ENCODE data around the gene OSGIN1.

OSGIN1 gene

GRCh38 chr16:83952940-83953795 is at the start of gene OSGIN1:
Gene OSGIN1, plus strand, starts transcription at chr16:83953240. Its CDS starts 4,432 bp downstream, at chr16:83957672.
- H3K9ac ChIP-seq (ENCODE audit: low read depth in 1 of 2, low read length in 2 of 2), result peak within 1 kb of the TSS; percentile 85 to 96
- peaks cover 23 to 27% of the 10 kb centered on the region in 2 donors for H3K4me1 ChIP-seq (ENCODE audit: control insufficient read depth in 2 of 2, insufficient read depth in 2 of 2, low read length in 2 of 2)
- no peaks in the 10 kb centered on the region for H3K9me3 ChIP-seq (ENCODE audit: control insufficient read depth in 2 of 2, low read length in 2 of 2)
- peak within 1 kb of the TSS; percentile 97 to 99 for H3K27ac ChIP-seq (ENCODE audit: low read depth in 2 of 2, low read length in 2 of 2)
- peaks cover 1 to 2% of the 10 kb centered on the region in 2 donors for H3K36me3 ChIP-seq (ENCODE audit: control insufficient read depth in 2 of 2, insufficient read depth in 2 of 2, low read length in 2 of 2)
- H3K27me3 ChIP-seq (ENCODE audit: control insufficient read depth in 2 of 2, insufficient read depth in 2 of 2, low read length in 2 of 2), result no peaks in the 10 kb centered on the region
- peak within 1 kb of the TSS; percentile 77 to 92 for H3K4me3 ChIP-seq (ENCODE audit: low read length in 2 of 2)

GRCh38 chr16:83903751-83904150 is 49.3 kb upstream of the OSGIN1 start:
- Histone ChIP-seq H3K27me3 (ENCODE audit: control insufficient read depth in 2 of 2, insufficient read depth in 2 of 2, low read length in 2 of 2) (no peaks in the 10 kb centered on the region), H3K27ac (ENCODE audit: low read depth in 2 of 2, low read length in 2 of 2) (no peak overlapping the region), H3K4me3 (ENCODE audit: low read length in 2 of 2) (no peak overlapping the region), H3K36me3 (ENCODE audit: control insufficient read depth in 2 of 2, insufficient read depth in 2 of 2, low read length in 2 of 2) (peaks cover 11 to 14% of the 10 kb centered on the region in 2 donors), H3K9ac (ENCODE audit: low read depth in 1 of 2, low read length in 2 of 2) (no peak overlapping the region), H3K9me3 (ENCODE audit: control insufficient read depth in 2 of 2, low read length in 2 of 2) (no peaks in the 10 kb centered on the region), H3K4me1 (ENCODE audit: control insufficient read depth in 2 of 2, insufficient read depth in 2 of 2, low read length in 2 of 2) (peaks cover 7 to 9% of the 10 kb centered on the region in 2 donors)

GRCh38 chr16:83906683-83907082 is 46.4 kb upstream of the OSGIN1 start:
- H3K36me3 ChIP-seq (ENCODE audit: control insufficient read depth in 2 of 2, insufficient read depth in 2 of 2, low read length in 2 of 2), result peaks cover 19 to 33% of the 10 kb centered on the region in 2 donors
- no peak overlapping the region for H3K9ac ChIP-seq (ENCODE audit: low read depth in 1 of 2, low read length in 2 of 2)
- no peaks in the 10 kb centered on the region for H3K4me1 ChIP-seq (ENCODE audit: control insufficient read depth in 2 of 2, insufficient read depth in 2 of 2, low read length in 2 of 2)
- H3K4me3 ChIP-seq (ENCODE audit: low read length in 2 of 2), result no peak overlapping the region
- H3K27me3 ChIP-seq (ENCODE audit: control insufficient read depth in 2 of 2, insufficient read depth in 2 of 2, low read length in 2 of 2), result no peaks in the 10 kb centered on the region
- H3K27ac ChIP-seq (ENCODE audit: low read depth in 2 of 2, low read length in 2 of 2), result no peak overlapping the region
- H3K9me3 ChIP-seq (ENCODE audit: control insufficient read depth in 2 of 2, low read length in 2 of 2), result no peaks in the 10 kb centered on the region

- Histone ChIP-seq H3K27ac (ENCODE audit: low read depth in 2 of 2, low read length in 2 of 2) (no peak overlapping the region), H3K4me1 (ENCODE audit: control insufficient read depth in 2 of 2, insufficient read depth in 2 of 2, low read length in 2 of 2) (no peaks in the 10 kb centered on the region), H3K9me3 (ENCODE audit: control insufficient read depth in 2 of 2, low read length in 2 of 2) (no peaks in the 10 kb centered on the region), H3K36me3 (ENCODE audit: control insufficient read depth in 2 of 2, insufficient read depth in 2 of 2, low read length in 2 of 2) (peaks cover 21 to 35% of the 10 kb centered on the region in 2 donors), H3K9ac (ENCODE audit: low read depth in 1 of 2, low read length in 2 of 2) (no peak overlapping the region), H3K4me3 (ENCODE audit: low read length in 2 of 2) (no peak overlapping the region), H3K27me3 (ENCODE audit: control insufficient read depth in 2 of 2, insufficient read depth in 2 of 2, low read length in 2 of 2) (no peaks in the 10 kb centered on the region)
These were observed 45.9 kb upstream of the OSGIN1 start for GRCh38 chr16:83907111-83907510.

GRCh38 chr16:83907631-83908250 is 45.3 kb upstream of the OSGIN1 start:
- no peaks in the 10 kb centered on the region for H3K27me3 ChIP-seq (ENCODE audit: control insufficient read depth in 2 of 2, insufficient read depth in 2 of 2, low read length in 2 of 2)
- no peaks in the 10 kb centered on the region for H3K9me3 ChIP-seq (ENCODE audit: control insufficient read depth in 2 of 2, low read length in 2 of 2)
- H3K27ac ChIP-seq (ENCODE audit: low read depth in 2 of 2, low read length in 2 of 2), result no peak overlapping the region
- no peak overlapping the region for H3K4me3 ChIP-seq (ENCODE audit: low read length in 2 of 2)
- peaks cover 27 to 41% of the 10 kb centered on the region in 2 donors for H3K36me3 ChIP-seq (ENCODE audit: control insufficient read depth in 2 of 2, insufficient read depth in 2 of 2, low read length in 2 of 2)
- H3K9ac ChIP-seq (ENCODE audit: low read depth in 1 of 2, low read length in 2 of 2), result no peak overlapping the region
- no peaks in the 10 kb centered on the region for H3K4me1 ChIP-seq (ENCODE audit: control insufficient read depth in 2 of 2, insufficient read depth in 2 of 2, low read length in 2 of 2)

GRCh38 chr16:83908798-83909197 is 44.2 kb upstream of the OSGIN1 start:
- H3K9me3 ChIP-seq (ENCODE audit: control insufficient read depth in 2 of 2, low read length in 2 of 2), result no peaks in the 10 kb centered on the region
- no peak overlapping the region for H3K4me3 ChIP-seq (ENCODE audit: low read length in 2 of 2)
- no peak overlapping the region for H3K9ac ChIP-seq (ENCODE audit: low read depth in 1 of 2, low read length in 2 of 2)
- H3K27ac ChIP-seq (ENCODE audit: low read depth in 2 of 2, low read length in 2 of 2), result no peak overlapping the region
- H3K36me3 ChIP-seq (ENCODE audit: control insufficient read depth in 2 of 2, insufficient read depth in 2 of 2, low read length in 2 of 2), result peaks cover 30 to 48% of the 10 kb centered on the region in 2 donors
- no peaks in the 10 kb centered on the region for H3K4me1 ChIP-seq (ENCODE audit: control insufficient read depth in 2 of 2, insufficient read depth in 2 of 2, low read length in 2 of 2)
- H3K27me3 ChIP-seq (ENCODE audit: control insufficient read depth in 2 of 2, insufficient read depth in 2 of 2, low read length in 2 of 2), result no peaks in the 10 kb centered on the region

GRCh38 chr16:83911290-83911689 is 41.8 kb upstream of the OSGIN1 start:
- no peak overlapping the region for H3K4me3 ChIP-seq (ENCODE audit: low read length in 2 of 2)
- H3K36me3 ChIP-seq (ENCODE audit: control insufficient read depth in 2 of 2, insufficient read depth in 2 of 2, low read length in 2 of 2), result peaks cover 49 to 69% of the 10 kb centered on the region in 2 donors

GRCh38 chr16:83912519-83913244 is 40.4 kb upstream of the OSGIN1 start:
- Histone ChIP-seq H3K9ac (ENCODE audit: low read depth in 1 of 2, low read length in 2 of 2) (no peak overlapping the region), H3K36me3 (ENCODE audit: control insufficient read depth in 2 of 2, insufficient read depth in 2 of 2, low read length in 2 of 2) (peaks cover 51 to 71% of the 10 kb centered on the region in 2 donors), H3K4me3 (ENCODE audit: low read length in 2 of 2) (no peak overlapping the region), H3K27ac (ENCODE audit: low read depth in 2 of 2, low read length in 2 of 2) (no peak overlapping the region), H3K9me3 (ENCODE audit: control insufficient read depth in 2 of 2, low read length in 2 of 2) (no peaks in the 10 kb centered on the region), H3K27me3 (ENCODE audit: control insufficient read depth in 2 of 2, insufficient read depth in 2 of 2, low read length in 2 of 2) (no peaks in the 10 kb centered on the region), H3K4me1 (ENCODE audit: control insufficient read depth in 2 of 2, insufficient read depth in 2 of 2, low read length in 2 of 2) (no peaks in the 10 kb centered on the region)

More at GRCh38 chr16:83911290-83911689, 41.8 kb upstream of the OSGIN1 start:
- H3K9ac ChIP-seq (ENCODE audit: low read depth in 1 of 2, low read length in 2 of 2), result no peak overlapping the region
- H3K27me3 ChIP-seq (ENCODE audit: control insufficient read depth in 2 of 2, insufficient read depth in 2 of 2, low read length in 2 of 2), result no peaks in the 10 kb centered on the region
- H3K4me1 ChIP-seq (ENCODE audit: control insufficient read depth in 2 of 2, insufficient read depth in 2 of 2, low read length in 2 of 2), result no peaks in the 10 kb centered on the region
- H3K9me3 ChIP-seq (ENCODE audit: control insufficient read depth in 2 of 2, low read length in 2 of 2), result no peaks in the 10 kb centered on the region
- H3K27ac ChIP-seq (ENCODE audit: low read depth in 2 of 2, low read length in 2 of 2), result no peak overlapping the region

GRCh38 chr16:83913245-83913633 is 39.8 kb upstream of the OSGIN1 start:
- Histone ChIP-seq H3K36me3 (ENCODE audit: control insufficient read depth in 2 of 2, insufficient read depth in 2 of 2, low read length in 2 of 2) (peaks cover 54 to 74% of the 10 kb centered on the region in 2 donors), H3K9me3 (ENCODE audit: control insufficient read depth in 2 of 2, low read length in 2 of 2) (no peaks in the 10 kb centered on the region), H3K4me1 (ENCODE audit: control insufficient read depth in 2 of 2, insufficient read depth in 2 of 2, low read length in 2 of 2) (no peaks in the 10 kb centered on the region), H3K27ac (ENCODE audit: low read depth in 2 of 2, low read length in 2 of 2) (no peak overlapping the region), H3K4me3 (ENCODE audit: low read length in 2 of 2) (no peak overlapping the region), H3K27me3 (ENCODE audit: control insufficient read depth in 2 of 2, insufficient read depth in 2 of 2, low read length in 2 of 2) (no peaks in the 10 kb centered on the region), H3K9ac (ENCODE audit: low read depth in 1 of 2, low read length in 2 of 2) (no peak overlapping the region)
